ENCODE results near the gene RNF150.

The RNF150 gene

GRCh38 chr4:140969296-140969695, 164.0 kb downstream of the RNF150 start:
- DNase-seq: no peak

DNA sequence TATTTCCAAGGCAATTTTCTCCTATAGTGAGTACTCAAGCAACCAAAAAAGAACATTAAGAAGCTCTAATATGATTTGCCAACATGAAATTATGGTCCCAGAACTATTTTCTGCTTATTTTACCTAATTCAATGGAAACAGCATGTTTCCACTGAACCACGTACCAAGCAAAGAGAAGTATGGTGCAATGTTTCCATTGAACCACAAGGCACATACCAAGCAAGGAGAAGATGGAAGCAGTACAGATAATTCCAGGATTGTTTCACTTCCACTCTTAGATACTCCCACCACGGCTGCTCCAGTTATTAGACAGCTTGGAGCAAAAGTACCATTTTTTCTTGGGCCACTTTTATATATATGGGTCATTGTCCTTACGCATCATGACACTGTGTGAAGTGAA, 164.9 kb downstream of the RNF150 start:
- no peak for DNase-seq

DNA sequence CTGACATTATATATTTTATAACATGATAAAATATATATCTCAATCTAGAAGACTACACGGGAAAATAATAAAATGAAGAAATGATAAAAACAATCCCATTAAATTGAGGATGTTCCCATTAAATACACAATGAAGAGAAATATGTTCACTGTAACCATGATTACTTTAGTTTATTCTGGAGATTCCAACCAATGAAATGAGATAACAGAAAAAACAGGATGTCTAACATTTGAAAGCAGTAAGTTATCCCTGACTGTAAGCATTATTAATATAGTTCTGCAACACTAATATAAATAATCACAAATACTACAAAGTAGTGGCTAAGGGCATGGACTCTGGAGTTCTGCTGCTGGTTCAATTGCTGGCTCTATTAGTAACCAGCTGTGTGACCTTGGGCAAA, 169.4 kb downstream of the RNF150 start:
- no peak for DNase-seq

GRCh38 chr4:140955641-140956040, 177.6 kb downstream of the RNF150 start:
- DNase-seq: no peak

DNA sequence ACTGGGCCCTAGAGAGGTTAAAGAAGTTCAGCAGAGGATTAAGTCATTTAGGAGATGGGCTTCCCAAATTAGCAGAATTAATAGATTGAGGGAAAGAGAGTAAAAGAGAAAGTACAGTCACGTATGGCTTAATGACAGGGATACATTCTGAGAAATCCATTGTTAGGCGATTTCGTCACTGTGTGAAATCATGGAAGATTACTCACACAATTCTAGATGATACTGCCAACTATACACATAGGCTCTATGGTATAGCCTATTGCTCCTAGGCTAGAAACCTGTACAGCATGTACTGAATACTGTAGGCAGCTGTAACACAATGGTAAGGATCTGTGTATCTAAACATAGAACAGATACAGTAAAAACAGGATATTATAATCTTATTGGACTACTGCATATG, 180.6 kb downstream of the RNF150 start:
- no peak for DNase-seq

GRCh38 chr4:140947506-140947905, 185.8 kb downstream of the RNF150 start:
- DNase-seq: no peak

- no peak for DNase-seq
These were observed 188.2 kb downstream of the RNF150 start for GRCh38 chr4:140945106-140945505.

DNA sequence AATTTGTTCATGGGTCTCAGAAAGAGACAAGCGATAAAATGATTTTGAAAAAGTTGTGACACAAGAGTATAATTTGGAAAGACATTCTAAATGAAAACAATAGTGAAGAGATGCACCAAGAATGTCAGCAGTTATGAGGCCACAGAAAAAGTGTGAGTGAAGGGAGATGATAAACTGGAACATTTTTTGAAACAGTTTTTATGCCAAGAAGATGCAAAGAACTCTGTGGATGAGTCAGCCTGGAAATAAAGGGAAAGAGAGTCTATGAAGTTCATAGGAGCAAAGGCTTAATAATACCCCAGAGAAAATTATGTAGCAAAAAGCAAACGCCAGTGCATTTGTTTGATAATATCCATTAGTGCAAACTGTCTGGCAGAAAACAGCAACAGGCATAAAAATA, 188.7 kb downstream of the RNF150 start:
- DNase-seq: no peak

DNA sequence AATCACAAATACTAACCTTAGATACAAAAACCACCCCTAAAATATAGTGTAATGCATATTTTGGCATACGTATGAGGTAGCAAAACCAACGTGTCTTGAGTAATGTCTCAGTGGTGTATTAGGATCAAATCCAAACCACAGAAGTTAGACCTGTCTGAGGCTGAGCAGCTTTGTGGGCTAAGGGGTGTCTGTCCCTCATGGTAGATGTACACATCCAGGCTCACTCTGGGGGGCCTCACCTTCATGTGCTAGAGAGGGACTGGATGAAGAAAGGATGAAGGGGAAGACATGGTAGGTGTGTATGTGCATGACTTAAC, 189.1 kb downstream of the RNF150 start:
- no peak for DNase-seq

DNA sequence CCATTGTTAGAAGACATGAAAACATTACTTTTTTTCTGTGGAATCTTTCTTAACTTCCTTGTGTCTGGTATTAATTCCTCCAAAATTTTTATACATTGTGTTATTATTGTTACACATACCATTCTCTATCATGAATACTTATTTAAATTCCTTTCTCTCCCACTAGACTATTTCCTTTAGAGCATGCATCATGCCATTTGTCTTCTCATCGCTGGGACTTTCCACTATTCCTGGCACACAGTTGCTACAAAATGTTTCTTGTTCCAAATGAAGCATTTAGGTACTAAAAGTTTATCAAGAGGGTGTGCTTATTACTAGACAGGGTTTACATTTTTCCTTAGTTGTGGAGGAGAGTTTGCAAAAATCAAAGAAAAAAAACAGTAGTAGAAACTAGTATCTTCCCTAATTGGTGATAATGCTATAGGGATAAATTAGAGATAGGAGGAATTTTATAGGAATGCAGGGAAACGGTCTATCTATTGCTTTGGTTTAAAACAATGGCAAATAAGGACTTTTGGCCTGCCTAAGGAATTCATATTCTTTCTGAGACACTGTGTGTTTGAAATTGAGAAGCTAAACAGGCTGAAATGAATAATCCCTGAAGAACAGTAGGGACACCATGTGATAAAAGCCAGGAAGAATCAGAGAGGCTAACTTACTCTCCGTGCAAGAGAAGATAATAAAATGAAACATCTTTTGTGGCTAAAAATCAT, 189.6 kb downstream of the RNF150 start:
- DNase-seq: no peak

GRCh38 chr4:140940589-140940988, 192.7 kb downstream of the RNF150 start:
- DNase-seq: no peak

GRCh38 chr4:140937866-140938265, 195.4 kb downstream of the RNF150 start:
- no peak for DNase-seq

DNA sequence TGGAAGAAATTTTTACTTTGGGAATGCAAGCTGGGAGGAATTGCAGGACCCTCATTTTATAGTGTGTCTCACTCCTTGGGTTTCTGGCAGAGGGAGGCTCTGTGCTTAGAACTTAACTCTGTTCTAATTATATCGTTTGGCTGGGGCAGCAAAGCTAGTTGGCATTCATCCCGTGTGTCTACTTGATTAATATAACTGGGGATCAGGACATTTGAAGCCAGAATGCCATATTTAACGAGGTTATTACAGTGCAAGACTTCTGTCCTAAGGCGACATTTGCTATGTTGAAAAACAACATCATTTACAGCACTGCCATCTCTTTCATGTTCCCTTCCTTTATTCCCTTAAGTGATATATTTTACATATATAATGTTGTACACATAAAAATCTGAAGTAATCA, 198.0 kb downstream of the RNF150 start:
- no peak for DNase-seq

DNA sequence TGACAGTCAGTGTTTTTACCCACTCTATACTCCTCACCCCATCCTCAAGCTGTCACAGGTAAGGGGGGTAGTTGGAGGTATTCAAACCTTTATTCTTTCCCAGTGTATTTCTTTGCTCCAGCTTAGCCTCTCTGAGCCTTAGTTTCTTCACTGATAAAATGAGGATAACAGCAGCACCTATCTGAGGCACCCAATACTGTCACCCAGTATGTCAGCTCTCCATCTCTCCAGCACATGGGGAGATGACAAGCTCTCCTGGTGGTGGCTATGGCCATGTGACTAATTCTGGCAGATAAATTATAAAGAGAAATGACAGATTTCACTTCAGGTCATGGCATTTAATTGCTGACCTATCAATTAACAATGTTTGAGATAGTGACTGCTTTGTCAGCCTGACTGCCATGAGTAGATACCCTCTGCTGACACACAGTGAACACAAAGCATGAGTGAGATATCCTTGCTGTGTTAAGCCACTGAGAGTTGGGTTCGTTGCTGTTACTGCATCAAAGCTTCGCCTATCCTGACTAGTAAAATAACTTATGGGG, 200.7 kb downstream of the RNF150 start:
- DNase-seq: no peak

GRCh38 chr4:140931911-140932310, 201.4 kb downstream of the RNF150 start:
- DNase-seq: no peak

DNA sequence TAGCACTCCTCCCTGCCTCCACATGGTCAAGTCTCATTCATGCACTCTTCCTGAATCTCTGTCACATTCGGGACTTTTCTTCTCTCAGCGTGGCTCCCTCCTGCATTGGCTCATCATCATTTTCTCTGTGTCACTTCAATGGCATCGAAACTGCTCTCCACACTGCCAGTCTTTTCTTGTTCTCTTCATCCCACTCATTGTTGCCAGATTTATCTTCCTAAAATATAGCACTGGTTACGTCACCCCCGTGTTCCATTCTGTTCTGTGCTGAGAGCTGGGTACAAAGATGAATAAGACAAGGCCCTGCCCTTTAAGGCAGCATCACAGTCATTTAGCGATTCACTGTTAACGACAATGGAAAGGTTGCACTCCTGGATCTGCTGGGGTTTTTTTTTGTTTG, 202.7 kb downstream of the RNF150 start:
- DNase-seq: no peak

- DNase-seq: no peak
These were observed 203.3 kb downstream of the RNF150 start for GRCh38 chr4:140930011-140930410.

- DNase-seq: no peak
These were observed 204.4 kb downstream of the RNF150 start for GRCh38 chr4:140928880-140929279.

DNA sequence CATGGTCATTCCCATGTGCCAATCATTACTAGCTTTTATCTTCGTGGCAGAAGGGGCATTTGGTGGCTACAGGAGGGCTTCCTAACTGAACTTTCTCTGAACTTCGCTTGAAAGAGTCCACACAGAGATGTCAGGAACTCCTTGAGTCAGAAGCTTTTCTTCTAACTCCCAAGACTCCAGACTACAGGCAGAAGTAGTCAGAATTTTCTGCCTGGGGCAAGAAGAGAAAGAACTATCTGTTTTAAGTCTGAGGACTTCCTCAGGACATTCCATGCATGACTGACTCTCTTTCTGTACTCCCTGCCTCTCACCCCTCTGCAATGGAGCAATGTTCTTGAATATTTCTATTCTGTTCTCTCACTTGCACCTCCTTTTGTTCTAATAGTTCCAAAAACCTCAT, 206.6 kb downstream of the RNF150 start:
- no peak for DNase-seq

DNA sequence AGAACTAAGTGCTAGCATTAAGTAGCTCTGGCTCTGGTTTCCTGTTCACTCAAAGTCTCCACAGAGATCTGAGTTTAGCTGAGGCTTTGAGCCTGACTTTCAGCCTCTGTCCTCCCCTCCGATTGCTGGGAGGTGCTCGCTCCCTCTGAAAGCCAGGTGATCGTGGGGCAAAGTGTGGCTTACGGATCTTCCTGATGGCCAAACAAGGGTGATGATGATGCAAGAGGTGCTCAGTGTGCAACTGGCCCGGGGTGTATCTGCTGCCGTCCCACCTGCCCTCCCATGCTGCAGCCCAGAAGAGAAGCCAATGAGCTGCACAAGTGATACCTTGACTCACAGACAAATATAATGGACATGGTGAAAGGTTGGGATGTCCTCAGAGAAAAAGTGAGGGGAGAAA, 207.9 kb downstream of the RNF150 start:
- DNase-seq: no peak

GRCh38 chr4:140924761-140925392, 208.4 kb downstream of the RNF150 start:
- DNase-seq: no peak

- no peak for DNase-seq
These were observed 226.0 kb downstream of the RNF150 start for GRCh38 chr4:140906993-140907962.

DNA sequence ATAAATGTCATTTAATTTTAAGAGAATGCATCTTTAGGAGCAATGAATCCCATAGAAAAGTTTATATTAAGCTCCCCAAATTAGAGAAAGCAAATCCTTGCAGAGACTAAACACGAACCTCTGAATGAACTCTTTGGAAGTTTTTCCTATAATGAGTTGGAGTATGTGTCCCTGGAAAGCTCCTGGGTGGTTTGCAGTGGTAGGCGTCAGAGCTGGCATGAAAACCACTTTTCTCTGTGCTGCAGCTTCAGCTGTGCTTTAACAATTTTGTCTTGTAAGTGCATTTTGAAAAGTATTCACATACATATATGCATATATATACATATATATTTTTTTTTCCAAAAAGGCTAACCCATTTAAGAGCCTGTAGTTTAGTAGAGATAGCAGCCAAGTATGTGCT, 228.4 kb downstream of the RNF150 start:
- no peak for DNase-seq
